Psoas muscle (tissue), 8 donors: ENCODE data around the gene SCCPDH. TPM values are rescaled to one million over a fixed set of nuclear protein-coding genes. Genes with fewer than 3 reads are reported as not detected.
"Not testable (repeated sequence)": the region's sequence is repeated elsewhere in the genome, so short reads cannot be mapped to it uniquely, and the experiment has no call there.

Experiments used
- ATAC-seq, 4 donors: fragments of 200-7000 bp; cut with Tn5 transposase; one replicate each; pipeline ENCODE4 v1.9.1; 2020; ENCODE audit warnings: moderate library complexity in 3 of 4, mild to moderate bottlenecking in 2 of 4
- DNase-seq, 2 donors: peaks; one replicate each; pipeline ENCODE4 v3.0.0-alpha.2; 2020
- H3K27ac ChIP-seq: fragments of 200-600 bp; one replicate; pipeline ENCODE4 v1.8.0; 2022
- H3K27me3 ChIP-seq, 3 donors: fragments of 200-600 bp in 1 of 3; one replicate each; pipeline versions ENCODE4 v1.6.1 to v1.8.0; 2013 to 2022; ENCODE audit warnings: low read length in 2 of 3, mild to moderate bottlenecking in 2 of 3, moderate library complexity in 1 of 3; ENCODE audit not compliant: insufficient read depth in 3 of 3
- H3K36me3 ChIP-seq, 2 donors: fragments of 200-600 bp in 1 of 2; one replicate each; pipeline versions ENCODE4 v1.6.1 to v1.8.0; 2013 to 2022; ENCODE audit warnings: low read depth in 1 of 2, mild to moderate bottlenecking in 1 of 2, moderate library complexity in 1 of 2; ENCODE audit not compliant: insufficient read depth in 1 of 2
- H3K4me1 ChIP-seq: fragments of 200-600 bp; one replicate; pipeline ENCODE4 v1.8.0; 2022
- H3K4me3 ChIP-seq: fragments of 200-600 bp; one replicate; pipeline ENCODE4 v1.8.0; 2022; ENCODE audit warnings: mild to moderate bottlenecking
- H3K9me3 ChIP-seq: fragments of 200-600 bp; one replicate; pipeline ENCODE4 v1.8.0; 2022
- CTCF ChIP-seq: fragments of 200-600 bp; IDR thresholded peaks from one replicate; pipeline ENCODE4 v1.8.0; 2022; ENCODE audit warnings: antibody characterized with exemption
- WGBS, 3 donors: extraction: QIAGEN DNeasy Blood & Tissue Kit; methylation state at CpG; one replicate each; pipeline versions ENCODE4 v1.1.6 to v1.1.7; 2013; 5-methylcytosine and 5-hydroxymethylcytosine counted together
- intact Hi-C, 2 donors: fragments of 100-400 bp; cut with DNase I; formaldehyde crosslinking; loops; one replicate each; pipeline versions ENCODE4 v1.11.0 to v1.14.2; 2022
- polyA plus RNA-seq, 3 donors: library from polyadenylated mRNA; stranded (reverse); fragments of 200-250 nt; gene quantifications; one replicate each; pipeline ENCODE4 v1.2.3, GENCODE V29; 2013
- total RNA-seq, 4 donors: library from RNA; stranded (reverse); fragmentation: NEBNext Ultra II Directional in 2 of 4; extraction: Animal tissue kit (Norgen Biotek cat#: 25700) in 2 of 4; gene quantifications; one replicate each; pipeline versions ENCODE4 v1.2.1 to v1.2.4, GENCODE V29; 2021 to 2023
- donor health status: healthy with polysubstance abuse.
- donor health status: DM: no; HTN: no; CAD: no; lungs with moderate emphysema.
- donor health status: Bipolar disorder and iron deficiency.
- donor health status: healthy.
- donor health status: DM: yes; HTN: yes; CAD: no.
- donor health status: DM: no; HTN: no; CAD: no.
- donor health status: DM: no; HTN: no; CAD: no.
- donor health status: DM: yes; HTN: yes; CAD: no.

Gene SCCPDH
- total and polyA plus RNA-seq, 7 donors = 22.6 to 50.8 (median 41.4) TPM

- 85 to 87% (median 86%) methylated on average over 2 of the region's 2 CpGs for WGBS, 3 donors
- no peak overlapping the region for H3K27ac ChIP-seq
- no peaks in the 10 kb centered on the region for H3K9me3 ChIP-seq
- intact Hi-C loops = no loop called here
- ATAC-seq (no peak), DNase-seq (no peak)
- H3K27me3 ChIP-seq = no peaks in the 10 kb centered on the region
- peaks cover 5 to 92% of the 10 kb centered on the region in 2 donors for H3K36me3 ChIP-seq
- no peaks in the 10 kb centered on the region for H3K4me1 ChIP-seq
- no peak for TF ChIP-seq CTCF
- H3K4me3 ChIP-seq = no peak overlapping the region
Measured at GRCh38 chr1:246734866-246735265, 10.7 kb downstream of the SCCPDH start.

- DNase-seq = no peak
- no peaks in the 10 kb centered on the region for H3K9me3 ChIP-seq
- H3K27ac ChIP-seq = no peak overlapping the region
- H3K36me3 ChIP-seq = peaks cover 0 to 92% of the 10 kb centered on the region in 2 donors
- no peaks in the 10 kb centered on the region for H3K4me1 ChIP-seq
- no peak for TF ChIP-seq CTCF
- ATAC-seq = no peak
- H3K4me3 ChIP-seq = no peak overlapping the region
- 94% methylated on average over 5 of the region's 5 CpGs for WGBS, 3 donors
- intact Hi-C loops = no loop called here
- H3K27me3 ChIP-seq = no peaks in the 10 kb centered on the region
Measured at GRCh38 chr1:246735735-246736134, 11.5 kb downstream of the SCCPDH start.

- TF ChIP-seq CTCF = no peak
- no peaks in the 10 kb centered on the region for H3K9me3 ChIP-seq
- H3K4me1 ChIP-seq = no peaks in the 10 kb centered on the region
- H3K4me3 ChIP-seq = no peak overlapping the region
- peaks cover 3 to 68% of the 10 kb centered on the region in 2 donors for H3K36me3 ChIP-seq
- ATAC-seq (no peak), DNase-seq (no peak)
- intact Hi-C loops = no loop called here
- H3K27ac ChIP-seq = no peak overlapping the region
- WGBS, 3 donors = 83 to 93% (median 89%) methylated on average over 8 of the region's 8 CpGs
- H3K27me3 ChIP-seq = no peaks in the 10 kb centered on the region
Measured at GRCh38 chr1:246742396-246742795, 18.2 kb downstream of the SCCPDH start.

- intact Hi-C loops, H3K27me3 ChIP-seq, H3K4me3 ChIP-seq, H3K4me1 ChIP-seq, ATAC-seq, H3K27ac ChIP-seq, H3K9me3 ChIP-seq, DNase-seq: not testable (repeated sequence)
- H3K36me3 ChIP-seq = peaks cover 3 to 56% of the 10 kb centered on the region in 2 donors
- WGBS, 3 donors = 95 to 97% (median 96%) methylated on average over 9 of the region's 10 CpGs
Measured at GRCh38 chr1:246746155-246746554, 21.9 kb downstream of the SCCPDH start.

- Histone ChIP-seq H3K4me3 (no peak overlapping the region), H3K27ac (no peak overlapping the region), H3K36me3 (peaks cover 0 to 40% of the 10 kb centered on the region in 2 donors), H3K27me3 (no peaks in the 10 kb centered on the region), H3K9me3 (no peaks in the 10 kb centered on the region), H3K4me1 (peaks cover 5% of the 10 kb centered on the region)
- TF ChIP-seq CTCF = no peak
- intact Hi-C loops = no loop called here
- DNase-seq (no peak), ATAC-seq (no peak)
- 86 to 89% (median 86%) methylated on average over 9 of the region's 9 CpGs for whole genome bisulfite sequencing, 3 donors
Measured at GRCh38 chr1:246748006-246748405, 23.8 kb downstream of the SCCPDH start.
